Measurements from ENCODE around the gene RUVBL2.
"Not testable (repeated sequence)": the region's sequence is repeated elsewhere in the genome, so short reads cannot be mapped to it uniquely, and the experiment has no call there.

The RUVBL2 gene

GRCh38 chr19:49036815-49037214, 43.1 kb downstream of the RUVBL2 start, which contains the start of gene CGB1:
TSS of gene CGB1 (minus strand) at chr19:49036895. CDS start at chr19:49036711, 184 bp downstream.
- H3K4me3 ChIP-seq (ENCODE audit: low read depth, low read length): not testable (repeated sequence)
- peak; percentile 42 for TF ChIP-seq CTCF (IDR thresholded peaks at IDR 0.05; ENCODE audit: low read depth, low read length)

- not testable (repeated sequence) for H3K4me3 ChIP-seq (ENCODE audit: low read depth, low read length)
These were observed 44.4 kb downstream of the RUVBL2 start for GRCh38 chr19:49038111-49038510.

- not testable (repeated sequence) for H3K4me3 ChIP-seq (ENCODE audit: low read depth, low read length)
These were observed 45.0 kb downstream of the RUVBL2 start for GRCh38 chr19:49038557-49039276.

- not testable (repeated sequence) for H3K4me3 ChIP-seq (ENCODE audit: low read depth, low read length)
These were observed 46.0 kb downstream of the RUVBL2 start for GRCh38 chr19:49039736-49040135.

GRCh38 chr19:49042177-49042576, 48.5 kb downstream of the RUVBL2 start:
- H3K4me3 ChIP-seq (ENCODE audit: low read depth, low read length): no peak overlapping the region
- no peak for TF ChIP-seq CTCF (IDR thresholded peaks at IDR 0.05; ENCODE audit: low read depth, low read length)

- not testable (repeated sequence) for H3K4me3 ChIP-seq (ENCODE audit: low read depth, low read length)
These were observed 49.0 kb downstream of the RUVBL2 start for GRCh38 chr19:49042666-49043065.

GRCh38 chr19:49043548-49043947, 49.9 kb downstream of the RUVBL2 start, which contains the start of gene CGB5:
TSS of gene CGB5 (plus strand) at chr19:49043848. CDS start at chr19:49044210, 362 bp downstream.
- not testable (repeated sequence) for H3K4me3 ChIP-seq (ENCODE audit: low read depth, low read length)

GRCh38 chr19:49049011-49049410, 55.3 kb downstream of the RUVBL2 start, which contains the start of gene CGB8:
TSS of gene CGB8 (minus strand) at chr19:49049111. CDS start at chr19:49048739, 372 bp downstream.
- not testable (repeated sequence) for H3K4me3 ChIP-seq (ENCODE audit: low read depth, low read length)

- not testable (repeated sequence) for H3K4me3 ChIP-seq (ENCODE audit: low read depth, low read length)
These were observed 56.1 kb downstream of the RUVBL2 start for GRCh38 chr19:49049834-49050233.

- H3K4me3 ChIP-seq (ENCODE audit: low read depth, low read length): not testable (repeated sequence)
These were observed 56.8 kb downstream of the RUVBL2 start for GRCh38 chr19:49050376-49051033.

- peak overlapping the region; percentile 69 for H3K4me3 ChIP-seq (ENCODE audit: low read depth, low read length)
- TF ChIP-seq CTCF (IDR thresholded peaks at IDR 0.05; ENCODE audit: low read depth, low read length): 0 out of 2 replicates have a peak, but pooled peaks have one; percentile 24
These were observed 62.6 kb downstream of the RUVBL2 start for GRCh38 chr19:49056101-49056901.

GRCh38 chr19:49056902-49057596, 63.4 kb downstream of the RUVBL2 start:
- peak overlapping the region; percentile 69 for H3K4me3 ChIP-seq (ENCODE audit: low read depth, low read length)

Data from WI38 (cell line).